ENCODE results near the gene ZNF26.
A peak's percentile ranks its signal among the peaks of the same experiment; 100 is the strongest.
"Not testable (repeated sequence)": the region's sequence is repeated elsewhere in the genome, so short reads cannot be mapped to it uniquely, and the experiment has no call there.

The ZNF26 gene

DNA sequence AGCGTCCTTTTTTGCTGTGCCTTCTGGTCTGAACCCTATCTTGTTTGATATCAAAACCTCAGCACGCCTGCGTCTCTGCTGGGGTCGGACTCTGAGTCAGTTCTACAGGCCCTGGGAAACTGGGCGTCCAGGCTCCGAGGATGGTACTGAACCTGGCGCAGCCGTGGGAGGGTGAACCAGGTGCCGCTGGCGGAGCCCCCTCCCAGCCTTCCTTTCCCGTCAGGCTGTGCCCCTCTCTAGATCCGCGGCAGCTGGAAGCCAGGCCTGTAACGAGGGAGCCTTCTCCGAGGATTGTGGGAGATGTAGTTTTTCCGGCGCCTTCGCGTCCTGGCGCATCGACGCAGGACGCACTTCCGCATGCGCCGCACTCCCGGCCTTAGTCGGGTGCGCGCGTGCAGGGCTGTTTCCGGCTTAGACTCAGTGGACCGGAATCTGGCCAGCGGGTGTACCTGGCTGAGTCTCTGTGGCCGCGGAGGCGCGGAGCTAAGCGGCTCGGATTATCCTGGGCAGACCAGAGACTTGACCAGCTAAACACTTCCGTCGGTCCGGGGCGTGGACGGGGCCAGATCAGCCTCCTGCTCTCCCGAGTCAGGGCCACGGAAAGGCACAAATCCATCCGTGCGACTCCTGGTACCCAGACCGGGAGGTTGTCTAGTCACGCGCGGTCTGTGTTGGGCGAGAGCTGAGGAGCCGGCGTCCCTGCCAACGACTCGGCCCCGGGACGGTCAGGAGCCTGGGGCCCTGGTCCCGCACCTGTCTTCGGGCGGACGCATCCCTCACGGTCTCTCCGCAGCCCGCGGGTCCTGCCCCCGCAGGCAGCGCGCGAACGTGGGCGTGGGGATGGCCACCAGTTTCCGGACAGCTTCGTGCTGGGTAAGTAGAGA is at the start of gene ZNF26:
Gene ZNF26, plus strand, starts transcription at position 367 of the 884 bp plus-strand sequence. Its CDS starts 474 bp downstream, at position 841.
- peak; percentile 97 for DNase-seq

GRCh38 chr12:132936921-132937320 is 49.2 kb upstream of the ZNF26 start:
- not testable (repeated sequence) for DNase-seq

DNA sequence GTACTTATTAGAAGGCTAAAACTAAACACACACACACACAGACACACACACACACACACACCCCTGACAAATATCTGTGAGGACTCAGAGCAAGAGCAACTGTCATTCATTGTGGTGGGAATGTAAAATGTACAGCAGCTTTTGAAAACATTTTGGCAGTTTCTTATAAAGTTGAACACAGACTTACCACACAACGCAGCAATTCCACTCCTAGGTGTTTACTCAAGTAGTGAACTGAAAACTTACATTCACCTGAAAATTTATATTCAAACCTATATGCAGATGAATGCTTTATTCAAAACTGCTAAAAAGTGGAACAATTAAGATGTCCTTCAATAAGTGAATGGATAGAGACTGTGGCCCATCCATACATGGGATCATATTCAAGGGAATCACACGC is 48.7 kb upstream of the ZNF26 start:
- DNase-seq: no peak

GRCh38 chr12:132938807-132939206 is 47.4 kb upstream of the ZNF26 start:
- DNase-seq: not testable (repeated sequence)

- no peak for DNase-seq
These were observed 46.0 kb upstream of the ZNF26 start for GRCh38 chr12:132940071-132940719.

GRCh38 chr12:132941336-132941954 is 44.7 kb upstream of the ZNF26 start:
- no peak for DNase-seq

DNA sequence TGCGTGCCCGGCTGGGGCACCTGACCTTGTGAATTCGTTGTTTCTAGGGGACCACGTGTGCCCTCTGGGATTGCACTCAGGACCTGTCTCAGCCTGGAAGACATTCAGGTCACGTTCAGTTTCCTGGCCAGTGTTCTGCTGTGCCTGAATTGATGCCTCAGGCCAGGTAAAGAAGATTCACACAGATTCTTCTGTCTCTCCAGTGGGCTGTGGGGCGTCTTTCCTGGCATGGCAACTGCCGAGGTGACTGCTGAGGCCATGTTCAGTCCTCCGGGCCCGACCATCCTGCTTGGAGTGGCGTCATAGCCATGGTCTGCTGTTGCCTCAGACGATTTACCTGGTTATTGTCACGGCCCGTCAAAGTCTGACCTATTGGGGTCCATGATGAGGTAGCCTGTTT is 43.6 kb upstream of the ZNF26 start:
- DNase-seq: no peak

DNA sequence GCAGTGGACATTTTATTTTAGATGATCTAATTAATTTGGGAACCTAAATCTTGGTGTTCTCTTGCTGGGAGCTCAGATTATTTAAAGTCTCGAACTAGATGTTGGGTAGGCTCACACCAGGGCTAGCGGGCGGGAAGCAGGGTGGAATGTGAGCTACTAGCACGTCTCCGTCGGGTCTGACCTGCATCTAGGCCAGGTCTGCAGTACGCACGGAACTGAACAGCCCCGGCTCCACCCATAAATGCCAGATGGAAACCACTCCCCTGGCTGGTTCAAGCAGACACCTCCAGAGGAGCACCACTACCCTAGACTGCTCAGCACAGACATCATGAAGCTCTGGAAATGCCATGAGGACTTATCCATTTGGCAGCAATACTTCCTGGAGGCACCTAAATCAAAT is 40.4 kb upstream of the ZNF26 start:
- no peak for DNase-seq

DNA sequence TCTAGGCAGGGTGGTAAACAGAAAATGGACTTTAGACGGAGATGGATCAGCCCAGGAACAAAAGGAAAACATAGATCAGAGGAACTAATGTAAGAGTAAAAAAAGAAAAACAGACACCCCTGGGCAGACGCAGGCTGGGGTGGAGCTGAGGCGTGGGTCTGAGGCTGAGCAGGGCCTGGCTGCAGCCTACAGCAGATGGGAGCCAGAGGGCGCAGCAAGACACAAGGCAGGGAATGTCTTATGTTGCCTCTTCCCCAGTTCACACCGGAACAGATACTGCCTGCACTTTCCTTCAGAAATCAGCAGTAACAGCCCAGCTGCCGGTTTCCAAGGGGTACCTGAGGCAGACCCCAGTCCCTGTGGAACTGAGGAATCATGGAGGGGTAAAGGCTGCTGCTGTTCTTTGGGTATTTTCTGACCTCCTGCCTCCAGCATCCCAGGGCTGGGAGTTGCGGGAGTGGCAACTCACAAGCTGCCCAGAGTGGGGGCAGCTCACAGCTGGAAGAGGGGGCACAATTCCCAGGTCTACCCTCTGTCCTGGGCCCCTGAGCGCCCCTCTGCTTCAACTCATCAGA is 39.8 kb upstream of the ZNF26 start:
- no peak for DNase-seq

GRCh38 chr12:132948146-132949066 is 37.8 kb upstream of the ZNF26 start:
- no peak for DNase-seq

DNA sequence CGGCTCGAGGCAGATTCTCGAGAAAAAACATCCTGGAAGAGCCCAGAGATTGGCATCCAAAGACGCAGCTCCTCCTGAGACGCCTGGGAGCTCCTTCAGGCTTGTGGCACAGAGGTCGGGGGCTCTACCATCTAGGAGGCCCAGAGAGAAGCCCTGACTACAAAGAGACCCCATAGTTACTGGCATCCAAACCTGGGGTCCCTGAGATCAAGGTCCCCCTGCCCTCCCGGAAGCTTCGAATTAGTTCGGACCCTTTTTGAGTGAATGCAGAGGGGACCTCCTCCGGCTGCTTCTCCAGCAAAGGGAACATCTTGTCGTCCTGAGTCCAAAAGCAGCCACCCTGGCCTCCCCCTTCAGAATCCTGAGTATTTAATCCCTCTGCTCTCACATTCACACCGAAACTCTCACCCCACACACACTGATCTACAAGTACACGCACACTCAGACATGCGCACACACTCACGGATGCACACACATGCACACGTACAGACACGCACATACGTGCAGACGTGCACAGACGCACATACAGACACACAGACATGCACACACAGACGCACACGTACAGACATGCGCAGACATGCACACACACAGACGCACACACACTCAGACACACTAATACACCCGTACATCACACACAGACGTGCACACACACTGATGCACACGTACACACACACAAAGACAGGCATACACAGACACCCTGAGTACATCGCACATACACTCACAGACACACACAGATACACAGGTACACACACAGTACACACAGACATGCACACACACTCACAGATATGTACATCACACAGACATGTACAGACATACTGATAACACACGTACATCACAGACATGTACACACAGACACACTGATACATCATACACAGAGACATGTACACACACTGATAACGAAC is 36.0 kb upstream of the ZNF26 start:
- no peak for DNase-seq

GRCh38 chr12:132950844-132951535 is 35.2 kb upstream of the ZNF26 start:
- no peak for DNase-seq

DNA sequence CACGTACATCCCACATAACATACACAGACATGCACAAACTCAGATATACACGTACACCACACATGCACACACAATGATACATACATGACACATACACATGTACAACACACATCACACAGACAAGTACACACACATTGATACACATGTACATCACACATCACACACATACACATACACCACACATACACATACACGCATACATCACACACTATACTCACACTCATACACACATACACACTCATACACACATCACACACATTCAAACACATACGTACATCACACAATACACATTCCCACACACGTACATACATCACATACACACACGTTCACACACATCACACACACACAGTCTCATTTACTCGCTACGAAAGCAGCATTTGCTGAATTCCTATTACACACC is 34.5 kb upstream of the ZNF26 start:
- DNase-seq: no peak

DNA sequence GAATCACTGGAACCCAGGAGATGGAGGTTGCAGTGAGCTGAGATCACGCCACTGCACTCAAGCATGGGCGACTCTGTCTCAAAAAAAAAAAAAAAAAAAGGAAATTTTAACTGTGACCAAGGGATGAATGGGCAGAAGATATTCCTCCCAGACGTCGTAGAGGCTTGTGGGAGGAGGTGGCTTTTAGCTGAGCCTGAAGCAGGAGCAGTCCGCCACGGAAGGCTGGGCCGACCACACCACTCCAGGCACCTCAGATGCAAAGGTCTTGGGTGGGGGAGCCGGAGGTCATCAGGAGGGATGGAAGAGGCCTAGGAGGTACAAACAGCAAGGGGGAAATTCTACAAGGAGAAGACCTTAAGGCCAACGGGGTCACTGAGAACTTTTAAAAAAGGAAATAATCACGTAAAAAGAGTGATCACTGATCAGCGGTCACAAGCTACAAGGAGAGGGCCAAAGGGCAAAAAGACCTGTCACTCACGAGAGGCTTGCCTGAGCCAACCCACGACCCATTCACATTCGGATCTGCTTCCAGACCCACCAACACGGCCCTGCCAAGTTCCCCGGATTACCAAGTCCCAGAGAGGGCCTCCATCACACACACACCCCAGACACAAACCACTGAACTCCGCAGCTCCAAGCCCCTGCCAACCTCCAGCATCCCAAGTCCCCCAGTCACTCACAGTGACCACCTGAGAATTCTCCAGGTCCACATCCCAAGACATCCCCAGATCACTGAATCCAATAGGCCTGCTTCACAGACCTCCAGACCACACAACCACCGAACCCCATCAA is 33.6 kb upstream of the ZNF26 start:
- DNase-seq: no peak

DNA sequence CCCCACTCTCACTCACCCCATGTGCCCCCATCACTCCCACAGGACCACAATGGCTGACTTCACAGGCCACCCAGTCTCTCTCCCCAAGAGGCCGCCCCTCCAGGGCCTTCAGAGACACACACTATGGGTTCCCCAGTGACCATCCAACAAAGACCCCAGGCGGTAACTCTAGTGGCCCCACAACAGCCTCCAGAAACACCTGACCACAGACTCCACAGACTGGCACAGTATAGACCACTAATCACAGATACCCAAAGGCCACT is 33.1 kb upstream of the ZNF26 start:
- DNase-seq: no peak

- no peak for DNase-seq
These were observed 32.4 kb upstream of the ZNF26 start for GRCh38 chr12:132953771-132954170.

DNA sequence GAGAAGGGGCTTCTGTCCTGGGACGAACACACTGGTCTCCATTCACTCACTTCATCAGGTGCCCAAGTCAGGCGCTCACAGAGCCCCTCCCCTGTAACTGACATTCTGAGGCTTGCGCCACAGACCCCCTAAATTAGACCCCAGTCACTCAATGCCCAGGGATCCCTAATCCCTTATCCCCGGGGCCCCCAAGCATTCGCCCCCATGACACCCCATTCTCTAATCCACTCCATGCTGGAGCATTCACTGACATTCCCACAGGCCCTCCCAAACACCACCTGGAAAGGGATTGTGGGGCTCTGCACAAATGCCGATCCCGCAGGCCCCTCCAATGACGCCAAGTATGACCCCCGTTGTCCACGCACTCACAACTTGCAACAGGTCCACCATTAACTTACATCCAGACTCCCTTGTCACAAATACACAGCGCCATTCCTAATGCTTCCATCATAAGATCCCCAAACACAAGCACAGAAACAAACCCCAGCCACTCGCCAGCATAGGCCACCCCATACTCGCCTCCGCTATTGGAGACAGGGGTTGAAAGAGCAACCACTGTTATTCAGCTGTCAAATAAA is 31.6 kb upstream of the ZNF26 start:
- DNase-seq: peak; percentile 8

DNA sequence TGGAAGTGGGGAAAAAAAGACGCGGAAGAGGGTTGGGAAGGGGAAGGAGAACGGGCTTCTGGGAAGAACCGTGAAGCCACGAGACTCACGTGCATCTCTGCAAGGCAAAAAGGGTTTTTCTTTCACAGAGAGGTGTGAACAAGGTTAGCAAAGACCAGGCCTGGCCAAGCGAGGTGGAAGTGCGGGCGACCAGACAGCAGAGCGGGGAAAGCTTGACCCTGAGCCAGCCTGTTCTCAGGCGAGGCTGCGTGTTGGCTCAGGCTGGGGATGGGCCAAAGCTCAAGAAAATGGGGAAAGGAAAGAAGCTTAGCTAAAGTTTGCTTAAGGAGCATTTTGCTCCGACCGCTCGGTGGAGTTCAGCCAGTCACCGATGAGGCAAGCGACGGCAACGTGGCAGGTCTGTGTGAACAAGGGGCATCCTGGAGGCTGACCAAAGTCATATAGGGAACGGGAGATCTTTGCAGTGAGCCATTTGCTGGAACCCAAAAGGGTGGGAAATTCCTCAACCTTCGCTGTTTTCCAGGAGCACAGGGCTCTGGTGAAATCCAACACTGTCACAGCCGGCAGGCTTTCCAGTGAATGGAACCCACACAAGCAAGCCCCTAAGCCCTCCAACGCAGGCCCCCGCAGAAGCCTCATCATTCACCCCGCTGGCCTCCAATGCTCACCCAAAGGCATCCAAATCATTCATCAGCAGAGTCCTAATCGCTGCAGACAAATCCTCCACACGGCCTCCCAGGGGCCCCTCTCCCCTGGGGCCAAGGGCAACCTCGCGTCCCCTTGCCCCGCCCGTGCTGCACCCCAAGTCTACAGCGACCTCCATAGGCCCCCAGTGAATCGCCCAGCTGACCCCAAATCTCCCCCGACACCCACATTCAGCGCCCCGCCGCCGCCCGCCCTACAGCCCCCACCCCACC is 30.8 kb upstream of the ZNF26 start:
- peak; percentile 67 for DNase-seq
